Glutamatergic neuron (in vitro differentiated cells): ENCODE measurements around the gene SNX9. TPM values are rescaled to one million over a fixed set of nuclear protein-coding genes. Genes with fewer than 3 reads are reported as not detected.

Experiments used
- DNase-seq: peaks from one replicate; pipeline ENCODE4 v3.0.0; 2022
- H3K27ac Mint-ChIP-seq: one replicate; pipeline ENCODE4 v1.8.0; 2020; ENCODE audit warnings: mild to moderate bottlenecking, mixed read lengths, inconsistent platforms; ENCODE audit not compliant: unreplicated experiment
- H3K27me3 Mint-ChIP-seq: one replicate; pipeline ENCODE4 v1.8.0; 2020; ENCODE audit warnings: mild to moderate bottlenecking, moderate library complexity, mixed read lengths, inconsistent platforms; ENCODE audit not compliant: unreplicated experiment
- H3K36me3 Mint-ChIP-seq: one replicate; pipeline ENCODE4 v1.8.0; 2020; ENCODE audit warnings: mild to moderate bottlenecking, mixed read lengths, inconsistent platforms; ENCODE audit not compliant: unreplicated experiment
- H3K4me1 Mint-ChIP-seq: one replicate; pipeline ENCODE4 v1.8.0; 2020; ENCODE audit warnings: mild to moderate bottlenecking, low read depth, mixed read lengths, inconsistent platforms; ENCODE audit not compliant: unreplicated experiment
- H3K4me3 Mint-ChIP-seq: one replicate; pipeline ENCODE4 v1.8.0; 2020; ENCODE audit warnings: mild to moderate bottlenecking, mixed read lengths, inconsistent platforms; ENCODE audit not compliant: unreplicated experiment
- H3K9me3 Mint-ChIP-seq: one replicate; pipeline ENCODE4 v1.8.0; 2020; ENCODE audit warnings: mild to moderate bottlenecking, moderate library complexity, mixed read lengths, inconsistent platforms; ENCODE audit not compliant: unreplicated experiment
- CTCF ChIP-seq: fragments of 200-600 bp; sonication (generic); IDR thresholded peaks from one replicate; pipeline ENCODE4 v1.5.0; 2021; ENCODE audit not compliant: partially characterized antibody, unreplicated experiment
- total RNA-seq: library from RNA; stranded (reverse); fragmentation: NEBNext Ultra II Directional; extraction: Animal tissue kit (Norgen Biotek cat#: 25700); gene quantifications from one replicate; pipeline ENCODE4 v1.2.1, GENCODE V29; 2021; ENCODE audit not compliant: unreplicated experiment

SNX9 gene
- total RNA-seq, 1 donor from 2014 or later, result 45.7 TPM

GRCh38 chr6:157905590-157906342 lies 82.7 kb downstream of the SNX9 start:
- Mint-ChIP-seq H3K27me3 (peaks cover 6% of the 10 kb centered on the region), H3K27ac (no peak overlapping the region), H3K9me3 (peaks cover 2% of the 10 kb centered on the region), H3K4me1 (peaks cover 36% of the 10 kb centered on the region), H3K4me3 (peak overlapping the region; percentile 16), H3K36me3 (peaks cover 10% of the 10 kb centered on the region)
- TF ChIP-seq CTCF, result no peak
- peak; percentile 38 for DNase-seq

- TF ChIP-seq CTCF, result no peak
- DNase-seq, result no peak
- peaks cover 8% of the 10 kb centered on the region for H3K27me3 Mint-ChIP-seq
- peaks cover 6% of the 10 kb centered on the region for H3K9me3 Mint-ChIP-seq
- peaks cover 10% of the 10 kb centered on the region for H3K36me3 Mint-ChIP-seq
- peaks cover 33% of the 10 kb centered on the region for H3K4me1 Mint-ChIP-seq
- H3K27ac Mint-ChIP-seq, result no peak overlapping the region
- no peak overlapping the region for H3K4me3 Mint-ChIP-seq
Measured at GRCh38 chr6:157906537-157907061, 83.6 kb downstream of the SNX9 start.

- Mint-ChIP-seq H3K4me3 (no peak overlapping the region), H3K9me3 (peaks cover 16% of the 10 kb centered on the region), H3K27ac (no peak overlapping the region), H3K36me3 (peaks cover 10% of the 10 kb centered on the region), H3K4me1 (peaks cover 42% of the 10 kb centered on the region), H3K27me3 (peaks cover 13% of the 10 kb centered on the region)
- DNase-seq, result no peak
- TF ChIP-seq CTCF, result no peak
Measured at GRCh38 chr6:157907651-157908050, 84.6 kb downstream of the SNX9 start.

- DNase-seq, result no peak
- TF ChIP-seq CTCF, result no peak
- no peak overlapping the region for H3K27ac Mint-ChIP-seq
- H3K4me3 Mint-ChIP-seq, result no peak overlapping the region
- H3K9me3 Mint-ChIP-seq, result peaks cover 16% of the 10 kb centered on the region
- peaks cover 13% of the 10 kb centered on the region for H3K27me3 Mint-ChIP-seq
- peaks cover 44% of the 10 kb centered on the region for H3K4me1 Mint-ChIP-seq
- H3K36me3 Mint-ChIP-seq, result peaks cover 10% of the 10 kb centered on the region
Measured at GRCh38 chr6:157908369-157909281, 85.6 kb downstream of the SNX9 start.
